Panc1 (cell line): ENCODE measurements around the gene ZNF700. TPM values are rescaled to one million over a fixed set of nuclear protein-coding genes. Genes with fewer than 3 reads are reported as not detected.
"Not testable (repeated sequence)": the region's sequence is repeated elsewhere in the genome, so short reads cannot be mapped to it uniquely, and the experiment has no call there.

Experiments
- ATAC-seq: fragments of 200-7000 bp; cut with Tn5 transposase; 2 replicates; pipeline ENCODE4 v1.9.1; 2020; ENCODE audit warnings: mild to moderate bottlenecking, moderate library complexity
- Bru-seq: library from RNA; stranded (reverse); fragments of 400-500 nt; gene quantifications from one replicate; lab custom pipeline; 2021; lab: Mats Ljungman, UMichigan
- BruChase-seq, 2 experiments: library from RNA; stranded (reverse); fragments of 400-500 nt; gene quantifications; one replicate each; lab custom pipeline; 2021; lab: Mats Ljungman, UMichigan
- BruUV-seq: library from RNA; stranded (reverse); fragments of 400-500 nt; replicated peaks from 2 replicates; lab custom pipeline; 2021; lab: Mats Ljungman, UMichigan
- CTCF ChIA-PET: fragments of 300-600 bp; sonication (Branson Sonifier 250); formaldehyde crosslinking; loops from one replicate; lab custom pipeline; 2022; ENCODE audit warnings: antibody characterized with exemption; lab: Charles Lee
- POLR2A ChIA-PET: fragments of 300-600 bp; sonication (Branson Sonifier 250); formaldehyde crosslinking; loops from one replicate; lab custom pipeline; 2022; ENCODE audit warnings: antibody characterized with exemption; lab: Charles Lee
- DNase-seq: peaks from one replicate; pipeline ENCODE4 v3.0.0-alpha.2; 2010; ENCODE audit warnings: low read depth, low spot score
- H3K27ac ChIP-seq: 2 replicates; pipeline ENCODE4 v1.5.1; 2011; ENCODE audit warnings: mild to moderate bottlenecking, low read length, inconsistent platforms
- H3K27me3 ChIP-seq: fragments of 200-500 bp; sonication (Bioruptor generic); 2 replicates; pipeline ENCODE4 v1.6.0; 2014; ENCODE audit warnings: low read length, inconsistent platforms; ENCODE audit not compliant: control insufficient read depth, insufficient read depth
- H3K36me3 ChIP-seq: fragments of 200-500 bp; sonication (Bioruptor generic); 2 replicates; pipeline ENCODE4 v1.5.1; 2014; ENCODE audit warnings: inconsistent platforms, mild to moderate bottlenecking, low read length, moderate library complexity; ENCODE audit not compliant: control insufficient read depth, insufficient read depth
- H3K4me1 ChIP-seq: 2 replicates; pipeline ENCODE4 v1.5.1; 2011; ENCODE audit warnings: inconsistent platforms, mild to moderate bottlenecking, low read length, moderate library complexity; ENCODE audit not compliant: control insufficient read depth, insufficient read depth
- H3K4me3 ChIP-seq, 2 experiments: 2 replicates each; pipeline ENCODE4 v1.5.1; 2011 to 2012; ENCODE audit warnings: low read depth in 2 of 2, low read length in 2 of 2, mild to moderate bottlenecking in 2 of 2, inconsistent platforms in 1 of 2, moderate library complexity in 1 of 2
- H3K9me3 ChIP-seq: fragments of 200-500 bp; sonication (Bioruptor generic); 2 replicates; pipeline ENCODE4 v1.5.1; 2014; ENCODE audit warnings: low read depth, mild to moderate bottlenecking, inconsistent platforms, low read length, moderate library complexity; ENCODE audit not compliant: control insufficient read depth, insufficient read depth
- POLR2AphosphoS5 ChIP-seq: IDR thresholded peaks from 2 replicates; pipeline ENCODE4 v1.6.1; 2012; ENCODE audit warnings: mild to moderate bottlenecking, low read depth, low read length, moderate library complexity
- SIN3A ChIP-seq: IDR thresholded peaks from 2 replicates; pipeline ENCODE4 v1.6.1; 2012; ENCODE audit warnings: low read depth, mild to moderate bottlenecking, low read length, moderate library complexity, borderline replicate concordance; ENCODE audit not compliant: insufficient read depth
- TCF7L2 ChIP-seq: IDR thresholded peaks from 2 replicates; pipeline ENCODE4 v1.6.1; 2011; ENCODE audit warnings: mild to moderate bottlenecking, low read depth, low read length, inconsistent platforms
- in situ Hi-C: cut with HindIII; loops from 2 replicates; pipeline ENCODE4 v1.10.0; 2016; ENCODE audit warnings: low sequenced_read_pairs, low pct_unique_long_range_greater_than_20kb
- intact Hi-C: fragments of 100-400 bp; cut with micrococcal nuclease; formaldehyde crosslinking; loops from one replicate; pipeline ENCODE4 v1.10.0; 2022; ENCODE audit not compliant: unreplicated experiment
- long read RNA-seq: library from polyadenylated mRNA; unstranded; transcript quantifications from one replicate; pipeline ENCODE4 v2.0.0, GENCODE V29; 2021; ENCODE audit not compliant: unreplicated experiment
- polyA plus RNA-seq: library from polyadenylated mRNA; unstranded; fragments of >200 nt; gene quantifications from one replicate; pipeline ENCODE4 v1.2.1, GENCODE V29; 2012; ENCODE audit warnings: missing spikeins; ENCODE audit not compliant: insufficient read length
- total RNA-seq: library from RNA; stranded (reverse); gene quantifications from one replicate; pipeline ENCODE4 v1.2.1, GENCODE V29; 2021; ENCODE audit not compliant: unreplicated experiment
- TF ChIP-seq, protein P1 (sequence below): fragments of 450-650 bp; IDR thresholded peaks from 2 replicates; pipeline ENCODE4 v1.5.1; 2017; ENCODE audit warnings: mild to moderate bottlenecking
- TF ChIP-seq, protein P2 (sequence below), 2 experiments: IDR thresholded peaks; 2 replicates each; pipeline ENCODE4 v1.6.1; 2011 to 2012; ENCODE audit warnings: low read depth in 2 of 2, control low read depth in 1 of 2, low read length in 1 of 2, mild to moderate bottlenecking in 1 of 2, moderate library complexity in 1 of 2; ENCODE audit not compliant: insufficient read depth in 1 of 2

Gene ZNF700
- total RNA-seq, result 10.4 TPM
- 2.7 TPM for polyA plus RNA-seq
- Bru-seq, nascent RNA, result percentile 86 among the genes with signal in this experiment
- BruChase-seq, experiment 1, labeled RNA remaining after a 2-hour chase, result percentile 98 among the genes with signal in this experiment
- percentile 89 among the genes with signal in this experiment for BruChase-seq, experiment 2, labeled RNA remaining after a 6-hour chase
- long read RNA-seq, transcript ZNF700-201 (4 exons, 2,882 nt), result major isoform, 5 of 6 reads
- long read RNA-seq, partial matches to known transcripts, result 0 of 6 reads
- long read RNA-seq, other reads (novel, unspliced or antisense), result 0 of 6 reads

DNA sequence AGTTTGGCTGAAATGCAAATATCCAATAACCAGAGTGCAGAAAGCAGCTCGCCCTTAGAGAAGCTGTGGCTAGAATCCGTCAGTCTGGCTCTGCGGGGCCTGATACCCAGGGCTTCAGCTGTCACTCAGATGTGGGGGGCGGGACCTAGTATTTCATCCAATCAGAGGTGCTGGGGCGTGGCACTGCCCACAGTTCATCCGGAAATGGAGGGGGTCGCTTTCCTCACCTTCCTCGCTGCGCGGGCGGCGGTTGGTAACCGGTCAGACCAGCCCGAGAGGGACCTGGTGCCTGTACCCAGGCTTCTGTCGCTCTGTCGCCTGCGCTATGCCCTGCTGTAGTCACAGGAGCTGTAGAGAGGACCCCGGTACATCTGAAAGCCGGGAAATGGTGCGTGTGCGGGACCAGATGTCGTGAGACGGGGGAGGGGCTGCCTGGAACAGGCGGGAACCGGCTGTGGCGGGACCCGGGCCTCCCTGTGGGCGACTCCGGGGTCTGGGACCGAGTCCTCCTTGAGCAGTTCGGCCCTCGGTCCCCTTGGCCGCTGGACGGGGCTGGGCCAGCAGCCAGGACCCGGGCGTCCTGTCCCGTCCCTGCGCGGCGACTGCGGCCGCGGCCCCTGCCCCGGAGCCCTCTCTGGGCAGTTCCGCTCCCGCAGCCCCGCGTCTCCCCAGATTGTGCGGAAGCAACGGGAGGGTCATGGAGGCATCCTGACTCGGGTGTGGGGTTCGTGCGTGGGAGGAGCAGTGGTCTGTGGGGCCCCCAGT is at the start of gene ZNF700:
Gene ZNF700 (plus strand): TSS at position 222 of the 765 bp plus-strand sequence. CDS start 104 bp downstream, at position 326.
- H3K36me3 ChIP-seq, result no peaks in the 10 kb centered on the region; the same call in 1 of the 2 replicates
- peak within 1 kb of the TSS; percentile 68 to 74 for H3K4me3 ChIP-seq
- ChIA-PET CTCF (interaction anchor here (0.9 to 1.7 kb wide), 2 partner anchors 63 to 215 kb away, joined by 3 to 4 read pairs; partner anchors contain the start of gene ZNF20), POLR2A (no interaction called here)
- intact Hi-C loops (loop anchor here (10.0 kb wide), 1 partner anchor 60 kb away; no protein-coding TSS in a partner anchor), in situ Hi-C loops (no loop called here)
- no peaks in the 10 kb centered on the region for H3K4me1 ChIP-seq
- peaks cover 8% of the 10 kb centered on the region; the same call in 1 of the 2 replicates for H3K9me3 ChIP-seq
- H3K27me3 ChIP-seq, result no peaks in the 10 kb centered on the region
- no TSS peak for BruUV-seq
- ATAC-seq (peak; percentile 97), DNase-seq (peak; percentile 58)
- peak; percentile 78 for TF ChIP-seq POLR2AphosphoS5
- TF ChIP-seq, protein P1, sequence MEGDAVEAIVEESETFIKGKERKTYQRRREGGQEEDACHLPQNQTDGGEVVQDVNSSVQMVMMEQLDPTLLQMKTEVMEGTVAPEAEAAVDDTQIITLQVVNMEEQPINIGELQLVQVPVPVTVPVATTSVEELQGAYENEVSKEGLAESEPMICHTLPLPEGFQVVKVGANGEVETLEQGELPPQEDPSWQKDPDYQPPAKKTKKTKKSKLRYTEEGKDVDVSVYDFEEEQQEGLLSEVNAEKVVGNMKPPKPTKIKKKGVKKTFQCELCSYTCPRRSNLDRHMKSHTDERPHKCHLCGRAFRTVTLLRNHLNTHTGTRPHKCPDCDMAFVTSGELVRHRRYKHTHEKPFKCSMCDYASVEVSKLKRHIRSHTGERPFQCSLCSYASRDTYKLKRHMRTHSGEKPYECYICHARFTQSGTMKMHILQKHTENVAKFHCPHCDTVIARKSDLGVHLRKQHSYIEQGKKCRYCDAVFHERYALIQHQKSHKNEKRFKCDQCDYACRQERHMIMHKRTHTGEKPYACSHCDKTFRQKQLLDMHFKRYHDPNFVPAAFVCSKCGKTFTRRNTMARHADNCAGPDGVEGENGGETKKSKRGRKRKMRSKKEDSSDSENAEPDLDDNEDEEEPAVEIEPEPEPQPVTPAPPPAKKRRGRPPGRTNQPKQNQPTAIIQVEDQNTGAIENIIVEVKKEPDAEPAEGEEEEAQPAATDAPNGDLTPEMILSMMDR, result no peak
- H3K27ac ChIP-seq, result peak within 1 kb of the TSS; percentile 85

DNA sequence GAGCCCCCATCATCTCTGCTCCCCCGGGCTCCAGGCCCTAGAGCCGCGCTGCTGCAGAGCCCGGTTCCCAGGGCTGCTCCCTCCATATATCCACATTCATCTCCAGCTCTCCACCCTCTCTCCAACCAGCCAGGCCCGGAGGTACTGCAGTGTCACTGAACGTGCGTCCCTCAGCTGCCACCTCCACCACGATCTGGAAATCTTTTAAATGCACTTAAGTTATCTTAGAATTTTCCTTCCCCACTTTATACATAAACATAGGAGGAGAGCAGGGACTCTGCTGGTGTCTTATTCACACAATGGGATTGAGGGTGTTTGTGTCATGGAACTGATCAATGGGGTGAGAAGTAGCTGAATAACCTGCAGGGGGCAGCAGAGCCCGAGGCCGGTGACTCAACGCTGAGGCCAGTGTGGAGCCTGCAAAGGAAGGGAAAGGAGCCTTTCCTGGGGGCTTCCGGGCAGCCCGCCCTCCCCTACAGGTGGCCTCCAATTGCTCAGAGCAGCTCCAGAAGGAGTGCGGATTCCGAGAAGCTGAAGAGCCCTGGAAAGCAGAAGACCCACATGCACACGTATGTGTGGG is 45.1 kb upstream of the ZNF700 start:
- in situ Hi-C loops, BruUV-seq, CTCF ChIA-PET, intact Hi-C loops, POLR2A ChIA-PET, H3K4me3 ChIP-seq, DNase-seq, H3K9me3 ChIP-seq, H3K36me3 ChIP-seq, ATAC-seq, H3K27me3 ChIP-seq, H3K4me1 ChIP-seq, H3K27ac ChIP-seq: not testable (repeated sequence)

DNA sequence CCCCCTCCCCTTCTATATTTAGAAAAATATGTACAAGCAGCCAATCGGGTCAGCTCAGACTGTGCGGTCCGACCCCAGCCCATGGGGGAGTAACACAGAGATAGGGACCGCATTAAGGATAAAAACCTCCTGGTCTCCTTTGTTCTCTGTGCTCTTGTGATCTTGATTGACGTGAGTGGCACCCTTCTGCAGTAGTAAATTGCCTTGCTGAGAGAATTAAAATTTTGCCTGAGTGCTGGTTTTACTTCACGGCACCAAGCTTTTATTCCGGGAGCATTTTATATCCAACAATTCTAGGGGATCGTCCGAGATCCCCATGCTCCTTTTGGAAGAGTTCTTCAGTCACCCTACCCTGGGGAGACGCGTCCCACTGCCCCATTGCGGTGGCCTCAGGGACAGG is 44.3 kb upstream of the ZNF700 start:
- ChIA-PET CTCF (no interaction called here), POLR2A (no interaction called here)
- Histone ChIP-seq H3K27me3 (no peaks in the 10 kb centered on the region), H3K9me3 (no peaks in the 10 kb centered on the region), H3K27ac (no peak overlapping the region), H3K4me3 (no peak overlapping the region), H3K36me3 (no peaks in the 10 kb centered on the region), H3K4me1 (no peaks in the 10 kb centered on the region)
- ATAC-seq, result no peak
- intact Hi-C loops, result no loop called here
- in situ Hi-C loops, result no loop called here
- TF ChIP-seq, protein P2, sequence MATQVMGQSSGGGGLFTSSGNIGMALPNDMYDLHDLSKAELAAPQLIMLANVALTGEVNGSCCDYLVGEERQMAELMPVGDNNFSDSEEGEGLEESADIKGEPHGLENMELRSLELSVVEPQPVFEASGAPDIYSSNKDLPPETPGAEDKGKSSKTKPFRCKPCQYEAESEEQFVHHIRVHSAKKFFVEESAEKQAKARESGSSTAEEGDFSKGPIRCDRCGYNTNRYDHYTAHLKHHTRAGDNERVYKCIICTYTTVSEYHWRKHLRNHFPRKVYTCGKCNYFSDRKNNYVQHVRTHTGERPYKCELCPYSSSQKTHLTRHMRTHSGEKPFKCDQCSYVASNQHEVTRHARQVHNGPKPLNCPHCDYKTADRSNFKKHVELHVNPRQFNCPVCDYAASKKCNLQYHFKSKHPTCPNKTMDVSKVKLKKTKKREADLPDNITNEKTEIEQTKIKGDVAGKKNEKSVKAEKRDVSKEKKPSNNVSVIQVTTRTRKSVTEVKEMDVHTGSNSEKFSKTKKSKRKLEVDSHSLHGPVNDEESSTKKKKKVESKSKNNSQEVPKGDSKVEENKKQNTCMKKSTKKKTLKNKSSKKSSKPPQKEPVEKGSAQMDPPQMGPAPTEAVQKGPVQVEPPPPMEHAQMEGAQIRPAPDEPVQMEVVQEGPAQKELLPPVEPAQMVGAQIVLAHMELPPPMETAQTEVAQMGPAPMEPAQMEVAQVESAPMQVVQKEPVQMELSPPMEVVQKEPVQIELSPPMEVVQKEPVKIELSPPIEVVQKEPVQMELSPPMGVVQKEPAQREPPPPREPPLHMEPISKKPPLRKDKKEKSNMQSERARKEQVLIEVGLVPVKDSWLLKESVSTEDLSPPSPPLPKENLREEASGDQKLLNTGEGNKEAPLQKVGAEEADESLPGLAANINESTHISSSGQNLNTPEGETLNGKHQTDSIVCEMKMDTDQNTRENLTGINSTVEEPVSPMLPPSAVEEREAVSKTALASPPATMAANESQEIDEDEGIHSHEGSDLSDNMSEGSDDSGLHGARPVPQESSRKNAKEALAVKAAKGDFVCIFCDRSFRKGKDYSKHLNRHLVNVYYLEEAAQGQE (IDR thresholded peaks at IDR 0.05; ENCODE audit: insufficient read depth in 1 of 2, low read depth in 2 of 2, low read length in 1 of 2), result no peak
- no peak for TF ChIP-seq POLR2AphosphoS5
- no peak for TF ChIP-seq SIN3A
- TF ChIP-seq TCF7L2, result no peak
- TF ChIP-seq, protein P1, result no peak
- no TSS peak for BruUV-seq
- no peak for DNase-seq
